GM18520 (cell line): ENCODE results near the gene DCTD.

ENCODE experiments used
- ATAC-seq: cut with Tn5 transposase; IDR thresholded peaks from one replicate; pipeline ENCODE4 v1.9.1; 2021; ENCODE audit not compliant: unreplicated experiment

The DCTD gene

GRCh38 chr4:182842759-182843390, 74.3 kb downstream of the DCTD start:
- no peak for ATAC-seq

DNA sequence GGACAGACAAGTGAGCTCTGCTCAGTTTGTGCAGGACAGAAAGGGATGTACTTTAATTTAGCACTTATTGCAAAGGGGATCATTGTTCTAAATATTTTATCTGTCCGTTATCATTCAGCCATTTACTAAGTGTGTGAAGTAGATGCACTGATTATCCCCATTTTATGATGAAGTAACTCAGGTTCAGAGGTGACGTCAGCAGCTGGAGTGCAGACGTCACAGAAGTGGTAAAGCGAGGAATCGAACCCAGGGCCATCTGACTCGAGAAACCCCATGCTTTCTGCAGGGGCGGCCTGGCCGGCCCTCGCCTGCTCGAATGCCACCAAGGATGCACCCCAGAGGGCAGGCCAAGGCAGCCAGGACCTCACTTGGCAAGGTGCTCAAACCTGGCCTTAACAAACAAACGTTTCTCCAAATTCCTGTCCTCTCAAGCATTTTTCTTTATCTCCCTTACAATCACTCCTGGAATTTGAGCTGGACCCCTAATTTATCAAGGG, 75.0 kb downstream of the DCTD start:
- ATAC-seq: no peak

DNA sequence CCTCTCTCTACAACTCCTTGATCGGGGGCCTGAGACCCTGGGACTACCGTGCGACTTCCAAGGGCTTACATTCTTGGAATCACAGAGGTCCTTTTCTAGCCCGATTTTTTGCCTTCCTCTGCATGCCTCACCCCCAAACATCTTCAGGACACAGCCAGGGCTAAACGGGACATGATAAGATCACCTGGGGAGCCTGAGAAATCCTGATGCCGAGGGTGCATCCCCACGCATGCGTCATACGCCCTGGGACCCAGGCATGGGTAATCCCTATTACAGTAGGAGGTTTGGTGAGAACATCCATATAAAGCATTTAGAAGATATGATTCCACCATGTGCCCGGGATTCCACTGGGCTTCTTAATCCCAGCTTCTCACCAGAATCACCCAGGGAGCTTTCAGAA, 77.1 kb downstream of the DCTD start:
- ATAC-seq: no peak
